HG02938 (cell line): ENCODE measurements around the gene WDSUB1.

Experiments used
- ATAC-seq: cut with Tn5 transposase; IDR thresholded peaks from one replicate; pipeline ENCODE4 v1.9.1; 2021; ENCODE audit warnings: mild to moderate bottlenecking, moderate library complexity; ENCODE audit not compliant: unreplicated experiment

Gene WDSUB1

DNA sequence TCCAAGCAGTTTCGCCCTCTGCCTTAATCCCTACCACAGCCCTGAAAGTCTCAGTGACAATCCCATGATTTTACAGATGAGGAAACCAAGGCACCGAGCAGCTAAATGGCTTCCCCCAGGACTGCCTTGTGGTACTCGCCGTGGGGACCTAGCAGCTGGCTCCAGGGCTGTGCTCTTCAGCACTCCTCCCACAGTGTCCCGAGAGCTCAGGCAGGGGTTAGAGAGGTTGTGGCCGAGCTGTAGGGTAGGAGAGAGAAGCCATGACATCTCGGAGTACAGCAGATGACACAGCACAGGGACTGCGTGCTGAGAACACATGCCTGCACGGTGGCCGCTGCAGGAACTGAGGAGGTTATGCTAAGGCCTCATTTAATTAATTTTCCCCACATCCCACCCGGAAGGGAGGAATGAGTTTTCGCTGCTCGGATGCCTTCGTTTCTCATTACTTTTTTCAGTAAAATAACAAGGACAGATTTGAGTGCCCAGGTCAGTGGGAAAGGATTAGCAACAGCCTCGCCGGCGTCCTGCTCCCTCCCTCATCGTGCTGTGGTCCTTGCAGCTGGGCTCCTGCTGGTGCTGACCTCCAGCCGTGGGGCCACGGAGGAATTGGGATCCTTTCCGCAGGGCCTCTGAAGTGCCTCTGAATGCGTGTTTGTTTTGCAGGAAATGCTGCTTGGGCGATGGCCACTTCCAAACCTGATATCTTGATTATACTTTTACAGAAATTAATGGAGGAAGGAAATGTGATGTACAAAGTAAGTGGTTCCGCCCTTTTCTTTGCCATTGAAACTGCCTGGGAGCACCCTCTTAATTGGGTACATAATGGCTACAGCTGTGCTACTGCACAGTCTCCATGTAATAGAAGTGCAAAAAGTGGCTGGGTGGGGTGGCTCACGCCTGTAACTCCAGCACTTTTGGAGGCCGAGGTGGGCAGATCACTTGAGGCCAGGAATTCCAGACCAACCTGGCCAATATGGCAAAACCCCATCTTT is 61.2 kb downstream of the WDSUB1 start:
- no peak for ATAC-seq

GRCh38 chr2:159224061-159224813 is 62.3 kb downstream of the WDSUB1 start:
- ATAC-seq, result no peak

DNA sequence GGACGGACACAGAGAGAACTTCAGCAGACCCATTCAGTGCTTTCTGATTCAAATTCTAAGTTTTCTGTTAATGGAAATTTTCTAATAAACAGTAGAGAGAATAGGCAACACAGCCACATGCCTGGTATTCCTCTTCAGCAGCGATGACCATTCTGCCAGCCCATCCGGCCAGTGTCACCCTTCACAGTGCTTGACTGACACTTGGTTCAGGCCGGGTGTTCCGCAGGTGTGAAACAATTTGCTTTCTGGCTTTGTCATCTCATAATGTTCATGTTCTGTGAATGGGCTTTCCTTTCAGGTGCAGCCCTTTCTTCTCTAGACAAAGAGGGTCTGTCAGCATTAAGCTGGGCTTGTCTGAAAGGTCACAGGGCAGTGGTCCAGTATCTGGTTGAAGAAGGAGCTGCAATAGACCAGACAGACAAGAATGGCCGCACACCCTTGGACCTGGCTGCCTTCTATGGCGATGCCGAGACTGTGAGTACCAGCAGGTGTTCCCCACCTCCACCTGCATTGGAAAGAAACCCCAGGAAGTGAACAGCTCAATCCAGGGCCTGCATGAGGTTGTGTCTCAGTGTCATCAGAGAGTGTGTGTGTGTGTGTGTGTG is 67.0 kb downstream of the WDSUB1 start:
- ATAC-seq, result no peak

GRCh38 chr2:159218389-159218788 is 68.1 kb downstream of the WDSUB1 start:
- no peak for ATAC-seq

DNA sequence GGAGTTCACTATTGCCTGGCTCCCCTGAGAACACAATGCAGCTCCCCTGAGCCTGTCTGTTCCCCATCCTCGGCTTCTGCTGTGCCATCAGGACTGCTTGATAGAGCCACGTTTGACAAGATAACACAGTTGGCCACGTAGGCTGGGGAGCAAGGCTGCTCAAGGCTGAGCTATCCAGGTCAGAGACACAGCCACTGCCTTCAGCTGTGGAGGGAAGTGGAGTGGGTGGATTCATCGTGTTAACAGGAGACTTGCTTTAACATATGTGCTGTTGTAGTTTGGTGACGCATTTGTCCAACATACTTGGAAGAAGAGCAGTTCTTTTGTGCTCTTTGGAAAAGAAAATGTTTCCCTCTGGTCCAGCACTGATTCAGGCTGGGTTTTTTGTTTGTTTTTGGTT is 68.8 kb downstream of the WDSUB1 start:
- no peak for ATAC-seq

DNA sequence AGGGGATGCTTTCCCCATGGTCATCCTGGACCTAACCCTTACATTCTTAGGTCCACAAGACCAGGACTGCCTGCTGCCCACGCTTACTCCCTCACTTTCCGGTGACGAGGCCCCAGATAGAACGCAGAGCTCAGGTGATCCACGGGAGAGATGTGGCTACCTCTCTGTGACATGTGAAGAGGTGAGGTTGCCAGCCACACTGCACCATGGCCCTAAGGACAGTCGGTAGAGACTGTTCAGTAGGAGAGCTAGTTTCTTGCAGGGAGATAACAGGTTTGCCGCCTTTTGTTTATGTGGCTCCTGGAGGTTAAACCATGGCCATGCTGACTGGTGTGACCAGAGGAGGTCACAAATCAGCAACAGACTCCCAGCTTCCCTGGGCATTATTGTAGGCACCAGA is 71.4 kb downstream of the WDSUB1 start:
- ATAC-seq, result no peak

DNA sequence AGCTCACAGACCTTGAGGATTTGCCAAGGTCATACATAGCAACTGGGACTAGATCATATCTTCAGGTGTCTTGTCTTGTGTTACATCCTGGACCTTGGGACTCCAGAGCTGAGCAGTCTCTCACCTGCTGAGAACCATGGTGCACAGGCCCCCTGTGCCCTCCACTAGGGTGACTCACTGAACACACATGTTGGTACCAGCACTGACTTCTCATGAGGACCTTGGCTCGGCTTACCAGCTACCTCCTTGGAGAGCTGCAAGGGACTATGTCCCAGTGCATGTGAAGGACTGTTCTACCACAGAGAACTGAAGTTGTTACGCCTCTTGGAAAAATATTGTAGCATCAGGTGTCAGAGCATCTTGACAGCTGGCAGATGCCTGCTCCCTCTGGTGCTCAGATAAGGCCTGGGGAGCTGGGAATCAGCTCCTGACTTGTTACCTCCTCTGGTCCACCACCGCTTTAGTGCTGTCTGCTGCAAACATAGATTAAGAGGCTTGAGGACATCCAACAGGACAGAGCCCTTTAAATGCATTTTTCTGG is 72.1 kb downstream of the WDSUB1 start:
- ATAC-seq, result no peak

DNA sequence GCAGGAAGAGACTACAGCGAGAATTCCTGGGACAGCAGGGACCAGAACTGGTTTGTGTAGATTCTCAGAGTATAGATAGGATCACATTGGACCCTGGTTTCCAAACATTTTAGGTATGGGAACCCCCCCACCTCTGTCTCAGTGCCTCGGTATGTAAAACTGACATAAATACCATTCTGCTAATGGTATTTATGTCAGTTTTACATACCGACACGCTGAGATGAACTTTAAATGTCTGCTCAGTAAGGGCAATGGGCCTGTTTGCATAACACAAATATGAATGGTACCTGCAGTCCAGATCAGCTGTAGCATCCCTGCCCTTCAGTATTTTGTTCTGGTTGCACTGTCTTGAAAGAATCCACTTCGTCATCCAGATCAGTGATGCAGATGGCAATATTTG is 73.2 kb downstream of the WDSUB1 start:
- ATAC-seq, result no peak

- no peak for ATAC-seq
These were observed 74.8 kb downstream of the WDSUB1 start for GRCh38 chr2:159211447-159212396.

- ATAC-seq, result no peak
These were observed 76.9 kb downstream of the WDSUB1 start for GRCh38 chr2:159209341-159210306.

DNA sequence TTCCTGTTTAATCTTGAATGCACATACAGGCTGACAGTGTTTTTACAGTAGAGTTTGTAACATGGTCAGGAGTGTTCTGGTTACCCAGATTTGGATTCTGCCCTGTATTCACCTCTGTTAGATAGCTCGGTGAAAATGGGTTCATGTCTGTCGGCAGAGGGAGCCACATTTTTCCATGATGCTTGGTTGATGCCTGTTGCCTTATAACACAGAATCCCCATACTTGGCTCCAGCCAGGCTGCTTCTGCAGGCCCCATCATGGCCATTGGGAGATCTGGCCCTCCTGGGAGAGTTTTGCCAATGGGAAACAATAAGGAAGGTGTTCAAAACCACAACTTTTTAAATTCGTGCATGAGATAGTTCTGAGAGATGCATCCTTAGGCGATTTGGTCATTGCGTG is 78.1 kb downstream of the WDSUB1 start:
- ATAC-seq, result no peak

DNA sequence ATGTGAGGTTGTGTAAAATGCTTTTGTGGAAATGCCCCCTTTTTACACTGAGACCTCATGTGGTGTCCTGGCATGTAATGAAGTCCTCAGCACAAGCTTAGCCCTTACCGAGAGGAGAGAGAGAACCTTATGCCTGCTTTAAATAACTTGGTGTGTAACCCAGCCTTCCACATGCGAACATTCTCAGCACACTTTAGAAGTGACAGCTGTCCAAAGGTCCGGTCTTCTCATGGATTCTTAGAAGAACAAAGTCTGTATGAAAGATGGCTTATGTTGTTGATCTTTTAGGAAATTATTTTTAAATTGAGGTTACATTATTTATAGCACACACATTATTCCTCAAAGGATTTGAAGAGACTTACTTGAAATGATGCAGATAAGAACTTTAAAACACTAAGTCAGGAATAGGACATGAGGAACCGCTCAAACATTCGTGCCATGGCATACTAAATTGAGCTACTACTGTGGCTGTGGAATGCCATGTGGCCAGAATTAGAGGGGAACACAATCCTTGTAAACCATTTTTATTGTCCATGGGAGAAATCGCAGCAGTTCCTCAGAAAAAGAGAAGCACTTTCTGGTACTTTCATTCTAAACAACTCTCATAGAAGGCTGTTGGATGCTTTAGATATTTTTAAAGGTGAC is 79.6 kb downstream of the WDSUB1 start:
- no peak for ATAC-seq

DNA sequence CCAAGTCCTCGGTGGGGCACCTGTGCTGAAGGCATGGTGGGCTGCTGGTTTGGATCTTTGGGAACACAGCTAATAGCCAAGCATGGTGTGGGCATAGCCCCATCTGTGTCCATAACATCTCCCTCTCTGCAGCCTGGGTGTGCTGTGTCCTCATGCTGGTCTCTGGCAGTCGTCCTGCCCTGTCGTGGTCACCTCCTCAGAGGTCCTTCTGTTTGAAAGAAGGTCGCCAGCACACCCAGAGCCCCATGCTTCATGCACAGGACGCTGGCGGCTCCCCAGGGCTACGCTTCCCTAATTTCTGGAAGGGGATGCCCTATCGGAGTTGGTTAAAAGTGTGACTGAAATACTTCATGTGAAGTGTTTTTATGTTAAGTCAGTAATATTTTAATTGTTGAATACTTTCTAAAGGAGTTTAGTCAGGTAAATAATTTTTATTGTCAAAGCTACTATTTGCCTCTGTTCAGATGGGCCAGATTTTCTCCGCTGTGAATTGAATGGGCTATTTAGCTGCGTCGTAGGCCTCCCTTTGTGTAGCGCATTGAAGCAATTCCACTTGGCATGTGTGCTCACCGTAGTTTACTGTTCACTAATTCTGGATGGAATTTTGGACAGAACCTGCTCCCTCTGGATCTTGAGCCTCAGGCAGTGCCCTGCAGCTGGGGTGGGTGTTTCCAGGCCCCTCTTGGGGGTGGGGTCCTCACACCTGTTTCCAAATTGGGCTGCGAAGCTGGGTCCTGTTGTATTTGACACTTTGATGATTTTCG is 81.9 kb downstream of the WDSUB1 start:
- ATAC-seq, result no peak

DNA sequence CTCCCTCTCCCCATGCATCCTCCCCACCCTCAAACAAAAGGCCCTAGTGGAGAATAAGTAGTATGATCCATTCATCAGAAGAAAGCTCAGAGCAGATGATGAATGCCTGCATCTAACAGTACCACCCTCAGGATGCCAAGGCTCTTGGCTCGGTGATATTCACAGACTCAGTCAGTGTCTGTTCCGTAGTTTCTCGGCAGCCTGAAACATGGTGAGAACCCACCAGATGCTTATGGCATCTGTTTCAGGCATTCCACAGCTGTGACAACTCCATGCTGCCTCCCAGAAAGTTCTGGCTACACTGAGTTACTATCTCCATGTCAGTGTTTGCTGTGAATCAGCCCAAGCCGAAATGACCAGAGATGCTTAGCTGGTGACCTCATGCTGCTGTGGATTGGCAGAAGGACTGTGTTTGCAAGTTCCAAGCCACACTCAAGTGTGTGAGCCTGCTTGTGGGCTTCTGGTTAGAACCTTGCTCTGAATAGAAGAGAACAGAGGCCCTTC is 83.9 kb downstream of the WDSUB1 start:
- no peak for ATAC-seq

DNA sequence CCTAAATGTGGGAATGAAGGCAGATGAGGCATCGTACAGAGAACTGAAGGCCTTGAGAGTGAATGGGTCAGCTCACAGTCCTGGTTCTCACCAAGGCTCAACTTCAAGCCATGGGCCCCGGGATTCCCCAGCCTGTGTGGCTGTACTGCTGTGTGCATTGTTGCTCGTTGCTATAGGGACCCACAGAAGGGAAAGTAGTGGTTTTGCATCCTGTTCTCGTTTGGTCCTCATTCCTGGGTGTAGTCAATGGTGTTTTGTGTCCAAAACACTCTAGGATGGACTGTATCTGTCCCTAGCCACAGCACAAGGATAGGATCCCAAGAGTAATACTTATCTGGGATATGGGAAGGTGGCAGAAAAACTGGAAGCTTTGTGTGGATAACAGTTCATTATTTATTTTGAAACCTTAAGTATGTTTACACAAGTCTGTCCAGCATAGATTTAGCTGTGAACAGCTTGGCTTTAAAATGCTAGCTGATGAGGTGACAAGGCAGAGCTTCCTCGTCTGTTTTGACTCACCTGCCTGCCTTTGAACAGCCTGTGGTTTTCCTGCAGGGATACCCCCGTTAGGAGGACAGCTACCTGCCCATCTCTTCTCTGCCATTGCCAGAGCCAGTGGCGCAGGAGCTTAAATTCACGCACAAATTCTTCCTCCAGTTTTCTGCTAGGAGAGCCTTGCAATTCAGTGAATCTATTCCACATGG is 85.0 kb downstream of the WDSUB1 start:
- ATAC-seq, result peak; percentile 96

DNA sequence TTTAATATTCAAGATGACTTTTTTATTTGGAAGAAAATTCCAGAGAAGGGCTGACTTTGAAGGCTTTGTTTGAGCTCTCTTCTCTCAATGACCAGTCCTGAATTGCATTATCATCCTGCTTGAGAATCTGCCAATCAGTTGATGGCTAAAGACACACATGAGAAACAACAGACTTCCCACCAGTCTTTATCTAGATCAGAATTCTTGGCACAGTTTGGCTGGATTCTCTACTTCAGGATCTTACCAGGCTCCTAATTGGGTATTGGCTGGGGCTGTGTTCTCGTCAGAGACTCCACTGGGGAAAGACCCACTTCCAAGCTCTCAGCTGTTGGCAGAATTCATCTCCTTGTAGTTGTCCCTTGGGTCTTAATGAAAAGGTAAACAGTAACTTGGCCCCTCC is 86.0 kb downstream of the WDSUB1 start:
- ATAC-seq, result no peak
